MCF 10A (cell line): ENCODE measurements around the gene PACSIN1. TPM values are rescaled to one million over a fixed set of nuclear protein-coding genes. Genes with fewer than 3 reads are reported as not detected.

Source experiments
- BruUV-seq: library from RNA; stranded (reverse); fragments of 400-500 nt; replicated peaks from 2 replicates; lab custom pipeline; 2021; lab: Mats Ljungman, UMichigan
- CTCF ChIA-PET: fragments of 300-600 bp; sonication (Branson Sonifier 250); formaldehyde crosslinking; extraction: SDS; loops from one replicate; lab custom pipeline; 2021; ENCODE audit warnings: antibody characterized with exemption, inconsistent platforms; lab: Yijun Ruan, JAX
- POLR2A ChIA-PET: fragments of 300-600, 350-650 bp; sonication (Branson Sonifier 250); formaldehyde crosslinking; extraction: SDS; loops from one replicate; lab custom pipeline; 2020; ENCODE audit warnings: antibody characterized with exemption, inconsistent platforms; lab: Yijun Ruan, JAX
- DNase-seq: peaks from one replicate; pipeline ENCODE4 v3.0.0-alpha.2; 2018; ENCODE audit not compliant: unreplicated experiment
- H3K27ac Mint-ChIP-seq: one replicate; pipeline ENCODE4 v1.8.0; 2022; ENCODE audit warnings: mild to moderate bottlenecking, low read depth, mixed read lengths; ENCODE audit not compliant: unreplicated experiment
- H3K27me3 Mint-ChIP-seq: one replicate; pipeline ENCODE4 v1.8.0; 2022; ENCODE audit warnings: mixed read lengths; ENCODE audit not compliant: insufficient read depth, unreplicated experiment
- H3K36me3 Mint-ChIP-seq: one replicate; pipeline ENCODE4 v1.8.0; 2022; ENCODE audit warnings: mild to moderate bottlenecking, moderate library complexity, mixed read lengths; ENCODE audit not compliant: insufficient read depth, unreplicated experiment
- H3K4me1 Mint-ChIP-seq: one replicate; pipeline ENCODE4 v1.8.0; 2022; ENCODE audit warnings: mixed read lengths; ENCODE audit not compliant: insufficient read depth, unreplicated experiment
- H3K4me3 Mint-ChIP-seq: one replicate; pipeline ENCODE4 v1.8.0; 2022; ENCODE audit warnings: mild to moderate bottlenecking, moderate library complexity, mixed read lengths; ENCODE audit not compliant: unreplicated experiment
- H3K9me3 Mint-ChIP-seq: one replicate; pipeline ENCODE4 v1.8.0; 2022; ENCODE audit warnings: mixed read lengths; ENCODE audit not compliant: unreplicated experiment
- CTCF ChIP-seq: fragments of 200-600 bp; IDR thresholded peaks from one replicate; pipeline ENCODE4 v1.8.0; 2022; ENCODE audit warnings: antibody characterized with exemption, mild to moderate bottlenecking; ENCODE audit not compliant: unreplicated experiment
- intact Hi-C: fragments of 100-400 bp; cut with micrococcal nuclease; formaldehyde crosslinking; loops from 2 replicates; pipeline ENCODE4 v1.14.1; 2022
- total RNA-seq: library from RNA; stranded (reverse); gene quantifications from 2 replicates; pipeline ENCODE4 v1.2.3, GENCODE V29; 2022

PACSIN1 gene
- total RNA-seq, 1 experiment from 2014 or later = not detected

- ChIA-PET CTCF (no interaction called here), POLR2A (no interaction called here)
- Mint-ChIP-seq H3K27me3 (peaks cover 11% of the 10 kb centered on the region), H3K36me3 (no peaks in the 10 kb centered on the region), H3K4me1 (no peaks in the 10 kb centered on the region), H3K9me3 (no peaks in the 10 kb centered on the region), H3K27ac (no peak overlapping the region), H3K4me3 (no peak overlapping the region)
- no peak for TF ChIP-seq CTCF
- no TSS peak for BruUV-seq
- intact Hi-C loops = no loop called here
- no peak for DNase-seq
Measured at GRCh38 chr6:34517461-34517881, 51.6 kb downstream of the PACSIN1 start.

- DNase-seq = no peak
- Mint-ChIP-seq H3K9me3 (no peaks in the 10 kb centered on the region), H3K4me3 (no peak overlapping the region), H3K36me3 (no peaks in the 10 kb centered on the region), H3K27ac (no peak overlapping the region), H3K4me1 (no peaks in the 10 kb centered on the region), H3K27me3 (peaks cover 11% of the 10 kb centered on the region)
- no peak for TF ChIP-seq CTCF
- intact Hi-C loops = no loop called here
- ChIA-PET CTCF (no interaction called here), POLR2A (no interaction called here)
- no TSS peak for BruUV-seq
Measured at GRCh38 chr6:34517966-34518365, 52.1 kb downstream of the PACSIN1 start.

- ChIA-PET CTCF (interaction anchor here (1.1 kb wide), 1 partner anchor 9 kb away, joined by 8 read pairs; no protein-coding TSS in a partner anchor), POLR2A (no interaction called here)
- H3K27ac Mint-ChIP-seq = no peak overlapping the region
- BruUV-seq = no TSS peak
- H3K4me1 Mint-ChIP-seq = no peaks in the 10 kb centered on the region
- no peak overlapping the region for H3K4me3 Mint-ChIP-seq
- H3K27me3 Mint-ChIP-seq = peaks cover 11% of the 10 kb centered on the region
- intact Hi-C loops = no loop called here
- TF ChIP-seq CTCF = no peak
- DNase-seq = no peak
- H3K36me3 Mint-ChIP-seq = no peaks in the 10 kb centered on the region
- H3K9me3 Mint-ChIP-seq = no peaks in the 10 kb centered on the region
Measured at GRCh38 chr6:34518669-34519365, 52.9 kb downstream of the PACSIN1 start.

GRCh38 chr6:34519971-34520644 is 54.2 kb downstream of the PACSIN1 start:
- Mint-ChIP-seq H3K4me3 (no peak overlapping the region), H3K27ac (no peak overlapping the region), H3K27me3 (no peaks in the 10 kb centered on the region), H3K36me3 (no peaks in the 10 kb centered on the region), H3K4me1 (no peaks in the 10 kb centered on the region), H3K9me3 (no peaks in the 10 kb centered on the region)
- no peak for TF ChIP-seq CTCF
- no peak for DNase-seq
- intact Hi-C loops = no loop called here
- ChIA-PET CTCF (interaction anchor here (0.6 kb wide), 1 partner anchor 60 kb away, joined by 3 read pairs; no protein-coding TSS in a partner anchor), POLR2A (no interaction called here)
- no TSS peak for BruUV-seq
